ENCODE data around the gene TMEM164. TPM values are rescaled to one million over a fixed set of nuclear protein-coding genes. Genes with fewer than 3 reads are reported as not detected.

TMEM164 gene
- total RNA-seq, 4 donors from 2014 or later = 7.1 to 20.3 (median 13.3) TPM

- TF ChIP-seq EP300 (IDR thresholded peaks at IDR 0.05) (no peak), POLR2A (IDR thresholded peaks at IDR 0.05) (no peak), CTCF (IDR thresholded peaks at IDR 0.05) (no peak)
- WGBS, 2 donors = 81 to 88% methylated on average over 2 of the region's 2 CpGs
- no peak for DNase-seq (ENCODE audit: low spot score in 2 of 2)
- Histone ChIP-seq H3K4me1 (no peaks in the 10 kb centered on the region), H3K27ac (no peak overlapping the region), H3K27me3 (peaks cover 0 to 6% of the 10 kb centered on the region in 2 donors), H3K9me3 (no peaks in the 10 kb centered on the region), H3K36me3 (no peaks in the 10 kb centered on the region), H3K4me3 (no peak overlapping the region)
Measured at GRCh38 chrX:110051559-110051958, 48.6 kb downstream of the TMEM164 start.

GRCh38 chrX:110052303-110052702, 49.4 kb downstream of the TMEM164 start:
- DNase-seq (ENCODE audit: low spot score in 2 of 2) = no peak
- no peak for TF ChIP-seq EP300 (IDR thresholded peaks at IDR 0.05)
- TF ChIP-seq CTCF (IDR thresholded peaks at IDR 0.05) = no peak
- TF ChIP-seq POLR2A (IDR thresholded peaks at IDR 0.05) = no peak
- H3K9me3 ChIP-seq = no peaks in the 10 kb centered on the region
- no peaks in the 10 kb centered on the region for H3K4me1 ChIP-seq
- no peak overlapping the region for H3K27ac ChIP-seq
- H3K4me3 ChIP-seq = no peak overlapping the region
- H3K27me3 ChIP-seq = peaks cover 0 to 6% of the 10 kb centered on the region in 2 donors
- no peaks in the 10 kb centered on the region for H3K36me3 ChIP-seq

- Histone ChIP-seq H3K27me3 (peaks cover 0 to 6% of the 10 kb centered on the region in 2 donors), H3K27ac (no peak overlapping the region), H3K4me1 (no peaks in the 10 kb centered on the region), H3K36me3 (no peaks in the 10 kb centered on the region), H3K9me3 (no peaks in the 10 kb centered on the region), H3K4me3 (no peak overlapping the region)
- 70 to 83% methylated on average over 1 of the region's 1 CpG for WGBS, 2 donors
- TF ChIP-seq CTCF (IDR thresholded peaks at IDR 0.05) (no peak), EP300 (IDR thresholded peaks at IDR 0.05) (no peak), POLR2A (IDR thresholded peaks at IDR 0.05) (no peak)
- DNase-seq (ENCODE audit: low spot score in 2 of 2) = no peak
Measured at GRCh38 chrX:110053453-110053852, 50.5 kb downstream of the TMEM164 start.

- no peak overlapping the region for H3K4me3 ChIP-seq
- H3K27ac ChIP-seq = no peak overlapping the region
- no peaks in the 10 kb centered on the region for H3K36me3 ChIP-seq
- DNase-seq (ENCODE audit: low spot score in 2 of 2) = no peak
- H3K9me3 ChIP-seq = no peaks in the 10 kb centered on the region
- 83 to 95% methylated on average over 4 of the region's 4 CpGs for WGBS, 2 donors
- H3K4me1 ChIP-seq = no peaks in the 10 kb centered on the region
- TF ChIP-seq POLR2A (IDR thresholded peaks at IDR 0.05) = no peak
- TF ChIP-seq EP300 (IDR thresholded peaks at IDR 0.05) = no peak
- TF ChIP-seq CTCF (IDR thresholded peaks at IDR 0.05) = no peak
- peaks cover 0 to 8% of the 10 kb centered on the region in 2 donors for H3K27me3 ChIP-seq
Measured at GRCh38 chrX:110055616-110056015, 52.7 kb downstream of the TMEM164 start.

- no peak for DNase-seq (ENCODE audit: low spot score in 2 of 2)
- WGBS, 2 donors = 88 to 100% methylated on average over 1 of the region's 1 CpG
- TF ChIP-seq CTCF (IDR thresholded peaks at IDR 0.05) (no peak), POLR2A (IDR thresholded peaks at IDR 0.05) (no peak), EP300 (IDR thresholded peaks at IDR 0.05) (no peak)
- Histone ChIP-seq H3K36me3 (no peaks in the 10 kb centered on the region), H3K9me3 (no peaks in the 10 kb centered on the region), H3K4me3 (no peak overlapping the region), H3K27me3 (peaks cover 0 to 15% of the 10 kb centered on the region in 2 donors), H3K27ac (no peak overlapping the region), H3K4me1 (no peaks in the 10 kb centered on the region)
Measured at GRCh38 chrX:110056419-110056818, 53.5 kb downstream of the TMEM164 start.
